H9 (cell line): ENCODE data around the gene ZAP70. TPM values are rescaled to one million over a fixed set of nuclear protein-coding genes. Genes with fewer than 3 reads are reported as not detected.

Experiments used
- DNase-seq: peaks from one replicate; pipeline ENCODE4 v3.0.0-alpha.2; 2017
- H2AFZ ChIP-seq: one replicate; pipeline ENCODE4 v1.6.1; 2013; ENCODE audit warnings: mild to moderate bottlenecking, low read length, control low read depth, moderate library complexity
- H2AK5ac ChIP-seq: 2 replicates; pipeline ENCODE4 v1.6.1; 2013; ENCODE audit warnings: low read length, control low read depth, mixed read lengths; ENCODE audit not compliant: insufficient read length
- H2BK120ac ChIP-seq: one replicate; pipeline ENCODE4 v1.6.1; 2013; ENCODE audit warnings: low read depth, mild to moderate bottlenecking, low read length, control low read depth, inconsistent platforms; ENCODE audit not compliant: poor library complexity, severe bottlenecking
- H2BK12ac ChIP-seq: 2 replicates; pipeline ENCODE4 v1.6.1; 2013; ENCODE audit warnings: low read length, control low read depth, mixed read lengths, low read depth; ENCODE audit not compliant: insufficient read length
- H2BK15ac ChIP-seq: 2 replicates; pipeline ENCODE4 v1.6.1; 2013; ENCODE audit warnings: low read depth, low read length, control low read depth
- H2BK20ac ChIP-seq: one replicate; pipeline ENCODE4 v1.6.1; 2013; ENCODE audit warnings: low read depth, mild to moderate bottlenecking, low read length, control low read depth, inconsistent platforms; ENCODE audit not compliant: poor library complexity, severe bottlenecking
- H2BK5ac ChIP-seq: 2 replicates; pipeline ENCODE4 v1.6.1; 2013; ENCODE audit warnings: low read length, control low read depth, mixed read lengths; ENCODE audit not compliant: insufficient read length
- H3K14ac ChIP-seq: 2 replicates; pipeline ENCODE4 v1.6.1; 2013; ENCODE audit warnings: low read length, control low read depth; ENCODE audit not compliant: insufficient read depth
- H3K18ac ChIP-seq: 2 replicates; pipeline ENCODE4 v1.6.1; 2013; ENCODE audit warnings: low read depth, mild to moderate bottlenecking, mixed read lengths, low read length, control low read depth; ENCODE audit not compliant: insufficient read length
- H3K23ac ChIP-seq: 2 replicates; pipeline ENCODE4 v1.6.1; 2013; ENCODE audit warnings: low read length, control low read depth, mixed read lengths, low read depth; ENCODE audit not compliant: insufficient read length
- H3K23me2 ChIP-seq: 2 replicates; pipeline ENCODE4 v1.6.1; 2013; ENCODE audit warnings: low read depth, mild to moderate bottlenecking, mixed read lengths, low read length, control low read depth; ENCODE audit not compliant: insufficient read length, poor library complexity, severe bottlenecking
- H3K27ac ChIP-seq: 2 replicates; pipeline ENCODE4 v1.5.1; 2013; ENCODE audit warnings: low read length, control low read depth, mixed read lengths, low read depth; ENCODE audit not compliant: insufficient read length
- H3K27me3 ChIP-seq: 2 replicates; pipeline ENCODE4 v1.6.1; 2013; ENCODE audit warnings: low read length, control low read depth, inconsistent platforms; ENCODE audit not compliant: insufficient read depth
- H3K4ac ChIP-seq: 2 replicates; pipeline ENCODE4 v1.6.1; 2013; ENCODE audit warnings: low read depth, mild to moderate bottlenecking, control low read depth, inconsistent platforms, low read length, moderate library complexity
- H3K4me1 ChIP-seq: 2 replicates; pipeline ENCODE4 v1.6.1; 2013; ENCODE audit warnings: low read length, control low read depth, inconsistent platforms; ENCODE audit not compliant: insufficient read depth
- H3K4me2 ChIP-seq: 2 replicates; pipeline ENCODE4 v1.6.1; 2013; ENCODE audit warnings: low read length, control low read depth, mixed read lengths; ENCODE audit not compliant: insufficient read length, insufficient read depth
- H3K56ac ChIP-seq: 2 replicates; pipeline ENCODE4 v1.6.1; 2013; ENCODE audit warnings: low read depth, mild to moderate bottlenecking, mixed read lengths, low read length, control low read depth; ENCODE audit not compliant: insufficient read length
- H3K79me1 ChIP-seq: 2 replicates; pipeline ENCODE4 v1.6.1; 2013; ENCODE audit warnings: low read depth, mild to moderate bottlenecking, moderate library complexity, low read length, control low read depth, inconsistent platforms; ENCODE audit not compliant: insufficient read depth, poor library complexity, severe bottlenecking
- H3K79me2 ChIP-seq: 2 replicates; pipeline ENCODE4 v1.6.1; 2013; ENCODE audit warnings: low read length, control low read depth, inconsistent platforms; ENCODE audit not compliant: insufficient read depth
- H3K9ac ChIP-seq: 2 replicates; pipeline ENCODE4 v1.6.1; 2013; ENCODE audit warnings: low read length, control low read depth, mixed read lengths; ENCODE audit not compliant: insufficient read length; ENCODE audit errors: extremely low read depth
- H3K9me3 ChIP-seq: one replicate; pipeline ENCODE4 v1.6.1; 2013; ENCODE audit warnings: low read depth, low read length, inconsistent platforms; ENCODE audit not compliant: control insufficient read depth
- H3T11ph ChIP-seq: one replicate; pipeline ENCODE4 v1.6.1; 2013; ENCODE audit warnings: mild to moderate bottlenecking, low read length, control low read depth, inconsistent platforms
- H4K20me1 ChIP-seq: one replicate; pipeline ENCODE4 v1.6.1; 2013; ENCODE audit not compliant: control insufficient read depth, insufficient read length, insufficient read depth
- H4K5ac ChIP-seq: 2 replicates; pipeline ENCODE4 v1.6.1; 2013; ENCODE audit warnings: low read depth, mild to moderate bottlenecking, mixed read lengths, low read length, control low read depth; ENCODE audit not compliant: insufficient read length
- H4K8ac ChIP-seq: replicated peaks from 2 replicates; pipeline ENCODE4 v1.6.1; 2013; ENCODE audit warnings: low read length, control low read depth, mixed read lengths, low read depth; ENCODE audit not compliant: insufficient read length
- H4K91ac ChIP-seq: 2 replicates; pipeline ENCODE4 v1.6.1; 2013; ENCODE audit warnings: low read depth, mild to moderate bottlenecking, moderate library complexity, mixed read lengths, low read length, control low read depth; ENCODE audit not compliant: insufficient read length
- H3K27ac Mint-ChIP-seq, 3 experiments: 2 replicates in 2 of 3; 3 replicates in 1 of 3; pipeline ENCODE4 v1.8.0; 2020 to 2021; ENCODE audit warnings: mixed read lengths in 3 of 3, mild to moderate bottlenecking in 1 of 3, moderate library complexity in 1 of 3
- H3K27me3 Mint-ChIP-seq: 2 replicates; pipeline ENCODE4 v1.8.0; 2021; ENCODE audit warnings: low read depth, mild to moderate bottlenecking, moderate library complexity, mixed read lengths
- H3K36me3 Mint-ChIP-seq, 3 experiments: 2 replicates in 2 of 3; 3 replicates in 1 of 3; pipeline ENCODE4 v1.8.0; 2020 to 2021; ENCODE audit warnings: low read depth in 3 of 3, mixed read lengths in 3 of 3; ENCODE audit not compliant: insufficient read depth in 1 of 3
- H3K4me1 Mint-ChIP-seq, 2 experiments: 2 replicates each; pipeline ENCODE4 v1.8.0; 2020; ENCODE audit warnings: mixed read lengths in 2 of 2
- H3K4me3 Mint-ChIP-seq, 2 experiments: 2 replicates in 1 of 2; 3 replicates in 1 of 2; pipeline ENCODE4 v1.8.0; 2020 to 2021; ENCODE audit warnings: mild to moderate bottlenecking in 2 of 2, mixed read lengths in 2 of 2, moderate library complexity in 1 of 2
- H3K9me3 Mint-ChIP-seq, 2 experiments: 2 replicates in 1 of 2; 3 replicates in 1 of 2; pipeline ENCODE4 v1.8.0; 2020; ENCODE audit warnings: mild to moderate bottlenecking in 2 of 2, mixed read lengths in 2 of 2, moderate library complexity in 1 of 2
- WGBS: extraction: QIAGEN DNeasy Blood & Tissue Kit; methylation state at CpG from one replicate; pipeline ENCODE4 v1.1.7; 2013; ENCODE audit warnings: missing lambda C conversion rate, low lambda C conversion rate, mixed read lengths; ENCODE audit not compliant: insufficient read length; ENCODE audit errors: extremely low coverage; 5-methylcytosine and 5-hydroxymethylcytosine counted together
- total RNA-seq: library from RNA; stranded (reverse); gene quantifications from 2 replicates; pipeline ENCODE4 v1.2.1, GENCODE V29; 2021
- TF ChIP-seq, protein P1 (sequence below): fragments of 200-600 bp; sonication (generic); conservative IDR thresholded peaks from 3 replicates; pipeline ENCODE4 v1.8.0; 2021; ENCODE audit warnings: antibody characterized with exemption, mild to moderate bottlenecking

The ZAP70 gene
- total RNA-seq, 1 experiment from 2014 or later: 0.24 TPM

GRCh38 chr2:97719362-97720155 lies 6.2 kb downstream of the ZAP70 start:
- H3K79me1 ChIP-seq: no peaks in the 10 kb centered on the region
- Mint-ChIP-seq H3K4me1 (peaks cover 25 to 26% of the 10 kb centered on the region in 2 experiments), H3K9me3 (no peaks in the 10 kb centered on the region; a peak in 1 of 5 replicates), H3K4me3 (no peak overlapping the region), H3K27ac (peak overlapping the region; percentile 36 to 88 (median 78); a peak in 3 of 7 replicates), H3K27me3 (peaks cover 5% of the 10 kb centered on the region), H3K36me3 (no peaks in the 10 kb centered on the region; a peak in 1 of 7 replicates)
- no peaks in the 10 kb centered on the region for H4K20me1 ChIP-seq
- H3K4ac ChIP-seq: no peak overlapping the region
- H3K27ac ChIP-seq: no peak overlapping the region
- H3K14ac ChIP-seq: peak overlapping the region; percentile 42; the same call in 1 of the 2 replicates
- no peak overlapping the region for H2BK12ac ChIP-seq
- H4K8ac ChIP-seq: no peak overlapping the region
- no peak overlapping the region for H2BK20ac ChIP-seq
- no peak overlapping the region for H3K9ac ChIP-seq
- H3K27me3 ChIP-seq: no peaks in the 10 kb centered on the region
- peaks cover 6% of the 10 kb centered on the region for H3K4me1 ChIP-seq
- H4K5ac ChIP-seq: no peak overlapping the region
- H2AFZ ChIP-seq: no peak overlapping the region
- H3K18ac ChIP-seq: no peak overlapping the region
- TF ChIP-seq, protein P1, sequence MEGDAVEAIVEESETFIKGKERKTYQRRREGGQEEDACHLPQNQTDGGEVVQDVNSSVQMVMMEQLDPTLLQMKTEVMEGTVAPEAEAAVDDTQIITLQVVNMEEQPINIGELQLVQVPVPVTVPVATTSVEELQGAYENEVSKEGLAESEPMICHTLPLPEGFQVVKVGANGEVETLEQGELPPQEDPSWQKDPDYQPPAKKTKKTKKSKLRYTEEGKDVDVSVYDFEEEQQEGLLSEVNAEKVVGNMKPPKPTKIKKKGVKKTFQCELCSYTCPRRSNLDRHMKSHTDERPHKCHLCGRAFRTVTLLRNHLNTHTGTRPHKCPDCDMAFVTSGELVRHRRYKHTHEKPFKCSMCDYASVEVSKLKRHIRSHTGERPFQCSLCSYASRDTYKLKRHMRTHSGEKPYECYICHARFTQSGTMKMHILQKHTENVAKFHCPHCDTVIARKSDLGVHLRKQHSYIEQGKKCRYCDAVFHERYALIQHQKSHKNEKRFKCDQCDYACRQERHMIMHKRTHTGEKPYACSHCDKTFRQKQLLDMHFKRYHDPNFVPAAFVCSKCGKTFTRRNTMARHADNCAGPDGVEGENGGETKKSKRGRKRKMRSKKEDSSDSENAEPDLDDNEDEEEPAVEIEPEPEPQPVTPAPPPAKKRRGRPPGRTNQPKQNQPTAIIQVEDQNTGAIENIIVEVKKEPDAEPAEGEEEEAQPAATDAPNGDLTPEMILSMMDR: no peak
- DNase-seq: no peak
- H4K91ac ChIP-seq: no peak overlapping the region
- WGBS: no CpG with 5 or more reads among the region's 16 CpGs
- no peak overlapping the region for H2BK5ac ChIP-seq
- H3K4me2 ChIP-seq: no peak overlapping the region
- no peaks in the 10 kb centered on the region for H3K9me3 ChIP-seq
- no peak overlapping the region for H2BK120ac ChIP-seq
- H2BK15ac ChIP-seq: no peak overlapping the region; the same call in 1 of the 2 replicates
- no peak overlapping the region for H3T11ph ChIP-seq
- H3K23ac ChIP-seq: no peak overlapping the region
- H3K56ac ChIP-seq: no peak overlapping the region
- H3K79me2 ChIP-seq: no peaks in the 10 kb centered on the region
- no peaks in the 10 kb centered on the region for H3K23me2 ChIP-seq
- no peak overlapping the region for H2AK5ac ChIP-seq
